ENCODE results near the gene SCAMP2. TPM values are rescaled to one million over a fixed set of nuclear protein-coding genes. Genes with fewer than 3 reads are reported as not detected.

SCAMP2 gene
- total and polyA plus RNA-seq, 2 experiments from 2014 or later: 34.7 to 51.3 TPM

Small RNA genes within 50 kb of the gene (microRNA-seq; reads per million reads assigned to microRNA genes)
- gene MIR6882: 0.66 reads per million

Small RNA genes within 50 kb of the gene (small RNA-seq; reads per million reads assigned to genes)
- gene CPLX3 (ENCODE audit: low replicate concordance): not detected
- gene MIR6882 (ENCODE audit: low replicate concordance): not detected

Other genes with a start within 250 kb of the SCAMP2 start
- gene EDC3, start 177.3 kb downstream of the SCAMP2 start, total RNA-seq (2014; rRNA removed; shearing (Covaris generic)): 26.4 and 26.5 TPM in 2 replicates
- gene EDC3, start 177.3 kb downstream of the SCAMP2 start, polyA plus RNA-seq (2016; fragmentation: Nextera tagmentation; extraction: Ambion mirVana): 13.6 and 13.8 TPM in 2 replicates
- 0.50 and 1.4 TPM in 2 replicates for gene CYP1A1, start 147.8 kb downstream of the SCAMP2 start, total RNA-seq (2014; rRNA removed; shearing (Covaris generic))
- 0.16 and 0.21 TPM in 2 replicates for gene CYP1A1, start 147.8 kb downstream of the SCAMP2 start, polyA plus RNA-seq (2016; fragmentation: Nextera tagmentation; extraction: Ambion mirVana)
- not detected in 2 replicates for gene CYP1A2, start 124.5 kb downstream of the SCAMP2 start, total RNA-seq (2014; rRNA removed; shearing (Covaris generic))
- not detected in 2 replicates for gene CYP1A2, start 124.5 kb downstream of the SCAMP2 start, polyA plus RNA-seq (2016; fragmentation: Nextera tagmentation; extraction: Ambion mirVana)
- 27.5 and 29.9 TPM in 2 replicates for gene CSK, start 91.3 kb downstream of the SCAMP2 start, total RNA-seq (2014; rRNA removed; shearing (Covaris generic))
- gene CSK, start 91.3 kb downstream of the SCAMP2 start, polyA plus RNA-seq (2016; fragmentation: Nextera tagmentation; extraction: Ambion mirVana): 13.6 and 16.5 TPM in 2 replicates
- not detected in 2 replicates for gene LMAN1L, start 60.5 kb downstream of the SCAMP2 start, total RNA-seq (2014; rRNA removed; shearing (Covaris generic))
- gene LMAN1L, start 60.5 kb downstream of the SCAMP2 start, polyA plus RNA-seq (2016; fragmentation: Nextera tagmentation; extraction: Ambion mirVana): not detected in 2 replicates
- 0.62 and 0.66 TPM in 2 replicates for gene CPLX3, start 46.7 kb downstream of the SCAMP2 start, total RNA-seq (2014; rRNA removed; shearing (Covaris generic))
- gene CPLX3, start 46.7 kb downstream of the SCAMP2 start, polyA plus RNA-seq (2016; fragmentation: Nextera tagmentation; extraction: Ambion mirVana): 0.21 TPM in 1 of 2 replicates, not detected in the other
- gene ULK3, start 30.2 kb downstream of the SCAMP2 start, total RNA-seq (2014; rRNA removed; shearing (Covaris generic)): 32.6 and 35.4 TPM in 2 replicates
- 19.3 and 20.3 TPM in 2 replicates for gene ULK3, start 30.2 kb downstream of the SCAMP2 start, polyA plus RNA-seq (2016; fragmentation: Nextera tagmentation; extraction: Ambion mirVana)
- gene MPI, start 16.7 kb upstream of the SCAMP2 start, total RNA-seq (2014; rRNA removed; shearing (Covaris generic)): 67.5 and 74.2 TPM in 2 replicates
- gene MPI, start 16.7 kb upstream of the SCAMP2 start, polyA plus RNA-seq (2016; fragmentation: Nextera tagmentation; extraction: Ambion mirVana): 18.0 and 21.2 TPM in 2 replicates
- gene FAM219B, start 33.5 kb upstream of the SCAMP2 start, total RNA-seq (2014; rRNA removed; shearing (Covaris generic)): 53.1 and 61.4 TPM in 2 replicates
- gene FAM219B, start 33.5 kb upstream of the SCAMP2 start, polyA plus RNA-seq (2016; fragmentation: Nextera tagmentation; extraction: Ambion mirVana): 28.2 and 28.8 TPM in 2 replicates
- gene COX5A, start 64.7 kb upstream of the SCAMP2 start, total RNA-seq (2014; rRNA removed; shearing (Covaris generic)): 190 and 292 TPM in 2 replicates
- 765 and 885 TPM in 2 replicates for gene COX5A, start 64.7 kb upstream of the SCAMP2 start, polyA plus RNA-seq (2016; fragmentation: Nextera tagmentation; extraction: Ambion mirVana)
- gene RPP25, start 83.4 kb upstream of the SCAMP2 start, total RNA-seq (2014; rRNA removed; shearing (Covaris generic)): 15.8 and 18.8 TPM in 2 replicates
- gene RPP25, start 83.4 kb upstream of the SCAMP2 start, polyA plus RNA-seq (2016; fragmentation: Nextera tagmentation; extraction: Ambion mirVana): 14.6 and 14.8 TPM in 2 replicates
- 31.0 and 43.3 TPM in 2 replicates for gene SCAMP5, start 122.2 kb upstream of the SCAMP2 start, total RNA-seq (2014; rRNA removed; shearing (Covaris generic))
- 12.8 and 12.9 TPM in 2 replicates for gene SCAMP5, start 122.2 kb upstream of the SCAMP2 start, polyA plus RNA-seq (2016; fragmentation: Nextera tagmentation; extraction: Ambion mirVana)
- gene PPCDC, start 150.2 kb upstream of the SCAMP2 start, total RNA-seq (2014; rRNA removed; shearing (Covaris generic)): 40.2 and 42.8 TPM in 2 replicates
- gene PPCDC, start 150.2 kb upstream of the SCAMP2 start, polyA plus RNA-seq (2016; fragmentation: Nextera tagmentation; extraction: Ambion mirVana): 17.8 and 22.1 TPM in 2 replicates

Data from GM23338 (cell line).